GM12801 (cell line): Measurements from ENCODE around the gene WWOX.

Source experiments
- TF ChIP-seq, protein P1 (sequence below): IDR thresholded peaks from one replicate; pipeline ENCODE4 v1.5.1; 2011; ENCODE audit warnings: control low read depth; ENCODE audit not compliant: insufficient read length; ENCODE audit errors: extremely low read depth

WWOX gene

GRCh38 chr16:78163772-78164670 lies 64.6 kb downstream of the WWOX start:
- TF ChIP-seq, protein P1, sequence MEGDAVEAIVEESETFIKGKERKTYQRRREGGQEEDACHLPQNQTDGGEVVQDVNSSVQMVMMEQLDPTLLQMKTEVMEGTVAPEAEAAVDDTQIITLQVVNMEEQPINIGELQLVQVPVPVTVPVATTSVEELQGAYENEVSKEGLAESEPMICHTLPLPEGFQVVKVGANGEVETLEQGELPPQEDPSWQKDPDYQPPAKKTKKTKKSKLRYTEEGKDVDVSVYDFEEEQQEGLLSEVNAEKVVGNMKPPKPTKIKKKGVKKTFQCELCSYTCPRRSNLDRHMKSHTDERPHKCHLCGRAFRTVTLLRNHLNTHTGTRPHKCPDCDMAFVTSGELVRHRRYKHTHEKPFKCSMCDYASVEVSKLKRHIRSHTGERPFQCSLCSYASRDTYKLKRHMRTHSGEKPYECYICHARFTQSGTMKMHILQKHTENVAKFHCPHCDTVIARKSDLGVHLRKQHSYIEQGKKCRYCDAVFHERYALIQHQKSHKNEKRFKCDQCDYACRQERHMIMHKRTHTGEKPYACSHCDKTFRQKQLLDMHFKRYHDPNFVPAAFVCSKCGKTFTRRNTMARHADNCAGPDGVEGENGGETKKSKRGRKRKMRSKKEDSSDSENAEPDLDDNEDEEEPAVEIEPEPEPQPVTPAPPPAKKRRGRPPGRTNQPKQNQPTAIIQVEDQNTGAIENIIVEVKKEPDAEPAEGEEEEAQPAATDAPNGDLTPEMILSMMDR = no peak

GRCh38 chr16:78170494-78170933 lies 71.1 kb downstream of the WWOX start:
- TF ChIP-seq, protein P1 = no peak

GRCh38 chr16:78175287-78175686 lies 75.8 kb downstream of the WWOX start:
- TF ChIP-seq, protein P1 = no peak

DNA sequence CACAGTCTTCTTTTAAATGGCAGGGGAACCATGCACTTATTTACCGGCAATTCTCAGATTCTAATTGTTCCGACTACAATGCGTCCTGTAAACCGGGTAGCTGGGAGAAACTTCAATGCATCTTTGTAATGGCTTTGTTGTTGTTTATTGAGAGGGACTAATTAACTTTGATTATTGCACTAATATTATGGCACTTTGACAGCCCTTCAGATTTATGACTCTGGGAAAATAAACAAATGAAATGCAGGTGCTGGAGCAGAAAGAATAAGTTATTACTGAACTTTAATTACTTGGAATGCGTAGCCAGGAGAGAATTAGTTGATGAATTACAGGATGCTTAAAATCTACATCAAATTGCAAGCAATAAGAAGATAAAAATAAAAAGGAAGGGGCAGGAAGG lies 77.0 kb downstream of the WWOX start:
- TF ChIP-seq, protein P1 = no peak

DNA sequence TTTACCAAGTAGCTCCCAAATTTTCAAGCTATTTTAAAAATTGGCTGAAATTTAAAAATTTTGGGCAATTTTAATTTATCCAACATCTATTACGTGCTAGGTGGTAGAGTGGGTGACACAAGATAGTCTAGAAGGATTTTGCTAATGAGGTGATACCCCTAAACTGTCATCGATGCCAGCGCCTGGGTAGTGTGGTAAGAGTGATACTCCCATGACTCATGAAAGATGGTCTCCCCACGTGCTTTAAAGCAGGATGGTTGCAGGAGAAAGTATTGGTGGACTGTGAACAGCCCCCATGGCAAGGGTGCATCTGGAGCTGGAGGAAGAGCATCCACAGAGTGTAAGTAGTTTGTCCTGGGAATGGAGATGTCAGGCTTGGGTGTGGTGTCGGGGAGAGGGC lies 77.8 kb downstream of the WWOX start:
- TF ChIP-seq, protein P1 = no peak

- TF ChIP-seq, protein P1 = no peak
Measured at GRCh38 chr16:78177987-78178386, 78.5 kb downstream of the WWOX start.

- TF ChIP-seq, protein P1 = no peak
Measured at GRCh38 chr16:78179666-78180065, 80.2 kb downstream of the WWOX start.
